ACC112 (cell line): ENCODE results near the gene TPPP3.

Experiments
- H2AFZ ChIP-seq: fragments of 200-600 bp; sonication (generic); one replicate; pipeline ENCODE4 v1.6.0; 2017; ENCODE audit warnings: antibody characterized with exemption, low read length; ENCODE audit not compliant: unreplicated experiment
- H3K27ac ChIP-seq: fragments of 200-600 bp; sonication (generic); 2 replicates; pipeline ENCODE4 v1.5.1; 2014; ENCODE audit warnings: low read depth, mild to moderate bottlenecking, antibody characterized with exemption, low read length, moderate library complexity
- H3K27me3 ChIP-seq: fragments of 200-600 bp; sonication (generic); 2 replicates; pipeline ENCODE4 v1.6.1; 2014; ENCODE audit warnings: mild to moderate bottlenecking, antibody characterized with exemption, low read length, moderate library complexity, mixed read lengths; ENCODE audit not compliant: insufficient read depth
- H3K36me3 ChIP-seq: fragments of 200-600 bp; sonication (generic); 2 replicates; pipeline ENCODE4 v1.6.1; 2016; ENCODE audit warnings: mild to moderate bottlenecking, antibody characterized with exemption, low read length, moderate library complexity, mixed read lengths; ENCODE audit not compliant: insufficient read depth
- H3K4me1 ChIP-seq: fragments of 200-600 bp; sonication (generic); one replicate; pipeline ENCODE4 v1.6.1; 2016; ENCODE audit warnings: low read length, mixed read lengths; ENCODE audit not compliant: insufficient read depth, unreplicated experiment, control insufficient read depth
- H3K4me3 ChIP-seq: fragments of 200-600 bp; sonication (generic); 2 replicates; pipeline ENCODE4 v1.5.1; 2014; ENCODE audit warnings: mild to moderate bottlenecking, low read depth, low read length
- H3K79me2 ChIP-seq: fragments of 200-600 bp; sonication (generic); one replicate; pipeline ENCODE4 v1.6.0; 2016; ENCODE audit warnings: low read length; ENCODE audit not compliant: control insufficient read depth, unreplicated experiment, insufficient read depth

The TPPP3 gene

GRCh38 chr16:67393111-67393787 lies at the start of gene TPPP3:
Gene TPPP3 (minus strand): TSS chr16:67393498. CDS start chr16:67391111, 2,387 bp downstream.
- peak within 1 kb of the TSS; percentile 74 for H3K4me3 ChIP-seq
- no peaks in the 10 kb centered on the region for H3K36me3 ChIP-seq
- peak within 1 kb of the TSS; percentile 39 for H2AFZ ChIP-seq
- H3K27ac ChIP-seq: no peak within 1 kb of the TSS
- H3K79me2 ChIP-seq: no peaks in the 10 kb centered on the region
- peaks cover 29% of the 10 kb centered on the region for H3K4me1 ChIP-seq
- peaks cover 9% of the 10 kb centered on the region for H3K27me3 ChIP-seq

- peaks cover 19% of the 10 kb centered on the region for H3K4me1 ChIP-seq
- H2AFZ ChIP-seq: no peak overlapping the region
- 0 out of 2 replicates have a peak, but pooled peaks cover 4% of the 10 kb centered on the region for H3K36me3 ChIP-seq
- H3K27ac ChIP-seq: no peak overlapping the region
- peaks cover 7% of the 10 kb centered on the region for H3K79me2 ChIP-seq
- no peak overlapping the region for H3K4me3 ChIP-seq
- no peaks in the 10 kb centered on the region for H3K27me3 ChIP-seq
Observed at GRCh38 chr16:67442581-67443255, 49.4 kb upstream of the TPPP3 start.

GRCh38 chr16:67441907-67442306 lies 48.6 kb upstream of the TPPP3 start:
- 0 out of 2 replicates have a peak, but pooled peaks cover 4% of the 10 kb centered on the region for H3K36me3 ChIP-seq
- H3K4me3 ChIP-seq: no peak overlapping the region
- no peak overlapping the region for H3K27ac ChIP-seq

DNA sequence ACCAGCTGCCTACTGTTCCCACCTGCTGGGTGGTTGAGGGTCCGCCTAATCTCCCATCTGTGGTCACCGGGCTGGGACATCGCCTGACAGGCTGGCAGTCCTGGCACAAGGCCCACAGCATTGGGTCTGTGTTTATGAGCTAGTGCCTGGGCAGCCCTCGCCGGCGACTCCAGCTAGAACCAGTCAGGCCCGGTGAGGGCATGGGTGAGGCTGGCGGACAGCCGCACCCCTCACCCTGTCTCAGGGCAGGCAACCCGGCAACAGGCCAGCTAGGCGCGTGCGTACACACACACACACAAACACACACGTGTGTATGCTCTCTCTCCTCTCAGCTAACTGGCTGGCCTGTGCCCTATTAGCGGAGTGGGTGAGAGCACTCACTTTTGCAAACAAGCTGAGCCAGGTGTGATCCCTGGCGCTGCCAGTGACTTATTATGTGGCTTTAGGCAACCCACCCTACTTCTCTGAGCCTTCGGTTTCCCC lies 48.0 kb upstream of the TPPP3 start:
- H2AFZ ChIP-seq: no peak overlapping the region
- no peaks in the 10 kb centered on the region for H3K27me3 ChIP-seq
- 0 out of 2 replicates have a peak, but pooled peaks cover 4% of the 10 kb centered on the region for H3K36me3 ChIP-seq
- H3K27ac ChIP-seq: no peak overlapping the region
- no peak overlapping the region for H3K4me3 ChIP-seq
- H3K4me1 ChIP-seq: peaks cover 13% of the 10 kb centered on the region
- H3K79me2 ChIP-seq: no peaks in the 10 kb centered on the region

More at GRCh38 chr16:67441907-67442306, 48.6 kb upstream of the TPPP3 start:
- H3K4me1 ChIP-seq: peaks cover 19% of the 10 kb centered on the region
- H2AFZ ChIP-seq: no peak overlapping the region
- no peaks in the 10 kb centered on the region for H3K27me3 ChIP-seq
- peaks cover 1% of the 10 kb centered on the region for H3K79me2 ChIP-seq

GRCh38 chr16:67438824-67439393 lies 45.6 kb upstream of the TPPP3 start:
- H3K27ac ChIP-seq: no peak overlapping the region
- H3K4me3 ChIP-seq: no peak overlapping the region
- no peaks in the 10 kb centered on the region for H3K4me1 ChIP-seq
- H3K27me3 ChIP-seq: no peaks in the 10 kb centered on the region
- no peaks in the 10 kb centered on the region for H3K79me2 ChIP-seq
- H3K36me3 ChIP-seq: 0 out of 2 replicates have a peak, but pooled peaks cover 4% of the 10 kb centered on the region
- no peak overlapping the region for H2AFZ ChIP-seq

GRCh38 chr16:67438098-67438791 lies 44.9 kb upstream of the TPPP3 start:
- H3K27ac ChIP-seq: no peak overlapping the region
- H3K36me3 ChIP-seq: 0 out of 2 replicates have a peak, but pooled peaks cover 4% of the 10 kb centered on the region

DNA sequence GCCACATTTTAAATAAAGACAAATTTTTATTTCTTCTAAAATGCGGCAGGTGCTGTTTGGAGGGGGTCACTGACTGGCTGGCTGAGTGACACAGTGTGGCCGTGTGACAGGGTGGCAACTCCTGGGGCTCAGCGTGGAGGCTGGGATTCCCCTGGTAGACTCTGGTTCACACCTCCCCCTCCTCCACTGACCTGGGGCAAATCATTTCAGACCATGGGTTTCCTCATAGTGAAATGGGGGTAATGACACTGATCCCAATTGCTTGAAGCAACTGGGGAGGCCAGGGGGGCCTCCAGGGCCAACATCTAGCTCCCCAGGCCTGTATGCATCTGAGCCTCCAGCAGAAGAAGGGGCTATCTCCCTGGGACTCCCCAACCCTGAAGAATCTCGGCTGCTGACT lies 44.2 kb upstream of the TPPP3 start:
- Histone ChIP-seq H3K4me1 (no peaks in the 10 kb centered on the region), H3K4me3 (no peak overlapping the region), H3K79me2 (no peaks in the 10 kb centered on the region), H2AFZ (no peak overlapping the region), H3K27me3 (no peaks in the 10 kb centered on the region), H3K36me3 (0 out of 2 replicates have a peak, but pooled peaks cover 4% of the 10 kb centered on the region), H3K27ac (no peak overlapping the region)

More at GRCh38 chr16:67438098-67438791, 44.9 kb upstream of the TPPP3 start:
- Histone ChIP-seq H3K27me3 (no peaks in the 10 kb centered on the region), H3K4me1 (no peaks in the 10 kb centered on the region), H2AFZ (no peak overlapping the region), H3K79me2 (no peaks in the 10 kb centered on the region), H3K4me3 (no peak overlapping the region)

GRCh38 chr16:67436640-67437193 lies 43.4 kb upstream of the TPPP3 start:
- H3K36me3 ChIP-seq: 0 out of 2 replicates have a peak, but pooled peaks cover 4% of the 10 kb centered on the region
- H2AFZ ChIP-seq: no peak overlapping the region
- H3K4me1 ChIP-seq: peaks cover 2% of the 10 kb centered on the region

DNA sequence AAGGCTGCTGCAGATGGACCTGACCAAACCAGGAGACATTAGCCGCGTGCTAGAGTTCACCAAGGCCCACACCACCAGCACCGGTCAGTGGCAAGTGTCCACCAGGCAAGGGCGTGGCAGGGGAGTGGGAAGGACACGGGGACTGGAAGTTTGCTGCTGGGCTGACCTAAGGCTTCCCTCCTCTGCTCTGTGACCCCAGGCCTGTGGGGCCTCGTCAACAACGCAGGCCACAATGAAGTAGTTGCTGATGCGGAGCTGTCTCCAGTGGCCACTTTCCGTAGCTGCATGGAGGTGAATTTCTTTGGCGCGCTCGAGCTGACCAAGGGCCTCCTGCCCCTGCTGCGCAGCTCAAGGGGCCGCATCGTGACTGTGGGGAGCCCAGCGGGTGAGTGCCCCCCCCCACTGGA lies 42.5 kb upstream of the TPPP3 start:
- Histone ChIP-seq H3K36me3 (0 out of 2 replicates have a peak, but pooled peaks cover 4% of the 10 kb centered on the region), H3K27ac (no peak overlapping the region), H3K79me2 (no peaks in the 10 kb centered on the region), H2AFZ (no peak overlapping the region), H3K4me1 (peaks cover 4% of the 10 kb centered on the region), H3K4me3 (no peak overlapping the region), H3K27me3 (no peaks in the 10 kb centered on the region)

More at GRCh38 chr16:67436640-67437193, 43.4 kb upstream of the TPPP3 start:
- no peak overlapping the region for H3K27ac ChIP-seq
- no peaks in the 10 kb centered on the region for H3K27me3 ChIP-seq
- no peak overlapping the region for H3K4me3 ChIP-seq
- no peaks in the 10 kb centered on the region for H3K79me2 ChIP-seq
